Stomach (tissue), 9 donors: ENCODE measurements around the gene ARL6IP4. TPM values are rescaled to one million over a fixed set of nuclear protein-coding genes. Genes with fewer than 3 reads are reported as not detected.
"Not testable (repeated sequence)": the region's sequence is repeated elsewhere in the genome, so short reads cannot be mapped to it uniquely, and the experiment has no call there.

Experiments used
- DNase-seq, 2 donors: peaks; one replicate each; pipeline versions ENCODE4 v3.0.0 to v3.0.0-alpha.2; 2013 to 2019
- H3K27ac ChIP-seq, 5 donors: fragments of 200-600 bp in 4 of 5; sonication (generic) in 4 of 5; one replicate each; pipeline ENCODE4 v1.5.1; 2013 to 2019; ENCODE audit warnings: mild to moderate bottlenecking in 1 of 5, moderate library complexity in 1 of 5
- H3K27me3 ChIP-seq, 3 donors: fragments of 200-600 bp; sonication (generic); one replicate each; pipeline ENCODE4 v1.5.1; 2017 to 2019; ENCODE audit warnings: mixed run types in 1 of 3
- H3K36me3 ChIP-seq, 4 donors: fragments of 200-600 bp; sonication (generic); 1 replicate in 3 of 4; 2 replicates in 1 of 4; pipeline ENCODE4 v1.5.1; 2016 to 2019
- H3K4me1 ChIP-seq, 4 donors: fragments of 200-600 bp; sonication (generic); one replicate each; pipeline ENCODE4 v1.5.1; 2016 to 2019
- H3K4me3 ChIP-seq, 4 donors: fragments of 200-600 bp; sonication (generic) in 3 of 4; one replicate each; pipeline ENCODE4 v1.5.1; 2016 to 2019; ENCODE audit warnings: mild to moderate bottlenecking in 1 of 4
- H3K9me3 ChIP-seq, 4 donors: fragments of 200-600 bp; sonication (generic); one replicate each; pipeline ENCODE4 v1.5.1; 2016 to 2019
- EP300 ChIP-seq: sonication (generic); formaldehyde crosslinking; IDR thresholded peaks from one replicate; pipeline ENCODE4 v1.6.1; 2017; ENCODE audit warnings: antibody characterized with exemption
- POLR2A ChIP-seq, 4 donors: fragments of 450-650 bp; IDR thresholded peaks; one replicate each; pipeline ENCODE4 v1.6.1; 2016; ENCODE audit warnings: antibody characterized with exemption in 4 of 4, control low read depth in 2 of 4, mild to moderate bottlenecking in 1 of 4, moderate library complexity in 1 of 4
- POLR2AphosphoS5 ChIP-seq, 3 donors: sonication (generic); formaldehyde crosslinking; IDR thresholded peaks; one replicate each; pipeline ENCODE4 v1.6.1; 2016; ENCODE audit warnings: antibody characterized with exemption in 3 of 3
- WGBS, 5 donors: extraction: QIAGEN DNeasy Blood & Tissue Kit in 3 of 5; methylation state at CpG; one replicate each; pipeline versions ENCODE4 v1.1.5 to v1.1.7; 2013 to 2018; 5-methylcytosine and 5-hydroxymethylcytosine counted together
- intact Hi-C: fragments of 100-400 bp; cut with DNase I; formaldehyde crosslinking; loops from one replicate; pipeline ENCODE4 v1.15.1; 2023; ENCODE audit warnings: low total_unique reads
- polyA plus RNA-seq, 3 donors: library from polyadenylated mRNA; stranded (reverse); fragments of 200-250 nt; gene quantifications; one replicate each; pipeline ENCODE4 v1.2.3, GENCODE V29; 2013
- total RNA-seq, 5 donors: library from RNA; depleted of rRNA; stranded (reverse); fragments of >200 nt; gene quantifications; one replicate each; pipeline versions ENCODE4 v1.1.0 to v1.2.3, GENCODE V29; 2014 to 2016
- TF ChIP-seq, protein P1 (sequence below), 7 experiments: fragments of 450-650 bp in 4 of 7; fragments of 200-600 bp in 3 of 7; sonication (generic) in 3 of 7; IDR thresholded peaks; one replicate each; pipeline ENCODE4 v1.5.1; 2016 to 2019; ENCODE audit warnings: antibody characterized with exemption in 7 of 7, control low read depth in 2 of 7, mild to moderate bottlenecking in 1 of 7
- donor health status: healthy with polysubstance abuse.
- donor health status: Bipolar disorder and iron deficiency.
- donor health status: healthy.

ARL6IP4 gene
- total and polyA plus RNA-seq, 8 donors = 104 to 432 (median 284) TPM

DNA sequence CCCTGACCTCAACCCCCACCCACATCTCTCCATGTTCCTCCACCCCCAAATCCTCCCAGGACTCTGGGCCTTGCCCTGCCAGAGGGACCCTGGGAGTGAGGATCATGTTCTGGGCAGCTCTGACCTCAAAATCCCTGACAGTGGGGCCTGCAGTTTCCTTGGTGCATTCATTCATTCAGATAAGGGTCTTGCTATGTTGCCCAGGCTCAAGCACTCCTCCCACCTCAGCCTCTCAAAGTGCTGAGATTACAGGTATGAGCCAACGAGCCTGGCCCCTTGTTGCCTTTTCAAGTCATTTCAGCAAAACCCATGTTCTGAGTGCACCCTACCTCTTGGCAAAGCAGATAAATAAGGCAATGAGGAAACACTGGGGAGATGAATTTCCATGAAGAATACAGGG is 29.6 kb downstream of the ARL6IP4 start:
- peaks cover 5 to 81% (median 69%) of the 10 kb centered on the region in 4 donors for H3K36me3 ChIP-seq
- intact Hi-C loops = no loop called here
- 83 to 92% (median 89%) methylated on average over 1 of the region's 1 CpG for WGBS, 5 donors

DNA sequence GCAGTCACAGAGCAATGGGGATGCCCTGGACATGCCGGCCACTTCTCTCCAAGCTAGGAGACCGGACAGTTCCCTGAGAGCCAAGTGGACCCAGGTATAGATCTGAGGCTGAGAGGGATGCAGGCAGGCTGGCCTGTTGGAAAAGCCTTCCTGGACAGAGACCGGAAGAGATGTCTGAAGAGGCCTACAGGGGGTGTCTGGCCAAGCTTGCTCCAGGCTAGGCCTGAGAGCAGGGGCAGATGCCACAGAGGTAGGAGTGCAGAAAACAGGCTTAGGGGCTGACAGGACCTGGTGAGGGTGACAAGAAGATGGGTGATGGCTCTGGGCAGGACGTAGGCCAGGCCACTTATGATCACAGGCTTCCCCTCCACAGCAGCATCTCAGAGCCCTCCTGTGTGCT is 30.2 kb downstream of the ARL6IP4 start:
- no peak overlapping the region for H3K27ac ChIP-seq
- H3K9me3 ChIP-seq = no peaks in the 10 kb centered on the region
- no peak for DNase-seq
- H3K27me3 ChIP-seq = no peaks in the 10 kb centered on the region
- H3K4me1 ChIP-seq = no peaks in the 10 kb centered on the region
- intact Hi-C loops = no loop called here
- no peak overlapping the region for H3K4me3 ChIP-seq
- 92 to 98% (median 95%) methylated on average over 4 of the region's 4 CpGs for WGBS, 5 donors
- TF ChIP-seq POLR2AphosphoS5 (IDR thresholded peaks at IDR 0.05) (no peak), EP300 (no peak)
- TF ChIP-seq, protein P1, sequence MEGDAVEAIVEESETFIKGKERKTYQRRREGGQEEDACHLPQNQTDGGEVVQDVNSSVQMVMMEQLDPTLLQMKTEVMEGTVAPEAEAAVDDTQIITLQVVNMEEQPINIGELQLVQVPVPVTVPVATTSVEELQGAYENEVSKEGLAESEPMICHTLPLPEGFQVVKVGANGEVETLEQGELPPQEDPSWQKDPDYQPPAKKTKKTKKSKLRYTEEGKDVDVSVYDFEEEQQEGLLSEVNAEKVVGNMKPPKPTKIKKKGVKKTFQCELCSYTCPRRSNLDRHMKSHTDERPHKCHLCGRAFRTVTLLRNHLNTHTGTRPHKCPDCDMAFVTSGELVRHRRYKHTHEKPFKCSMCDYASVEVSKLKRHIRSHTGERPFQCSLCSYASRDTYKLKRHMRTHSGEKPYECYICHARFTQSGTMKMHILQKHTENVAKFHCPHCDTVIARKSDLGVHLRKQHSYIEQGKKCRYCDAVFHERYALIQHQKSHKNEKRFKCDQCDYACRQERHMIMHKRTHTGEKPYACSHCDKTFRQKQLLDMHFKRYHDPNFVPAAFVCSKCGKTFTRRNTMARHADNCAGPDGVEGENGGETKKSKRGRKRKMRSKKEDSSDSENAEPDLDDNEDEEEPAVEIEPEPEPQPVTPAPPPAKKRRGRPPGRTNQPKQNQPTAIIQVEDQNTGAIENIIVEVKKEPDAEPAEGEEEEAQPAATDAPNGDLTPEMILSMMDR (IDR thresholded peaks at IDR 0.05) = no peak
- peaks cover 3 to 76% (median 64%) of the 10 kb centered on the region in 4 donors for H3K36me3 ChIP-seq

More for the DNA sequence above, 29.6 kb downstream of the ARL6IP4 start:
- H3K4me1 ChIP-seq = no peaks in the 10 kb centered on the region
- no peak for TF ChIP-seq EP300
- no peak for TF ChIP-seq POLR2A (IDR thresholded peaks at IDR 0.05)
- TF ChIP-seq, protein P1 (IDR thresholded peaks at IDR 0.05) = no peak
- TF ChIP-seq POLR2AphosphoS5 (IDR thresholded peaks at IDR 0.05) = no peak
- no peaks in the 10 kb centered on the region for H3K27me3 ChIP-seq
- H3K27ac ChIP-seq = no peak overlapping the region
- no peak overlapping the region for H3K4me3 ChIP-seq
- DNase-seq = no peak
- H3K9me3 ChIP-seq = no peaks in the 10 kb centered on the region

DNA sequence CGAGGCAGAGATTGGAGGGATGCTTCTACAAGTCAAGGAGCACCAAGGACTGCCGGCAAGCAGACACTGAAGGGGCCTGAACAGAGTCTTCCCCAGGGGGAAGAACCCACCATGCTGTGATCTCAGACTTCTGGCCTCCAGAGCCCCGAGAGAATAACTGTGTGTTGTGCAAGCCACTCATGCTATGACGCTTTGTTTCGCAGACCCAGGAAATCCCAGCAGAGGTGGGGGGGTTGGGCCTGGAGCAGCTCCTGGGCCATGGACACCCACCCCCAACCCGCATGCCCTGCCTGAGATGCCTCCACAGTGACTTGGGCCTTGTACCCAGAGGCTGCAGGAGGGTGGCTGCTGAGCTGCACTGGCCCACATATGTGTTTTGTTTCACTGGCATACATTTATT is 31.2 kb downstream of the ARL6IP4 start:
- WGBS, 5 donors = 80 to 87% (median 82%) methylated on average over 6 of the region's 6 CpGs
- TF ChIP-seq, protein P1 (IDR thresholded peaks at IDR 0.05) = no peak
- no peak for TF ChIP-seq POLR2A (IDR thresholded peaks at IDR 0.05)
- Histone ChIP-seq H3K36me3 (peaks cover 3 to 70% (median 61%) of the 10 kb centered on the region in 4 donors), H3K4me3 (no peak overlapping the region), H3K27ac (no peak overlapping the region), H3K4me1 (no peaks in the 10 kb centered on the region), H3K27me3 (no peaks in the 10 kb centered on the region), H3K9me3 (no peaks in the 10 kb centered on the region)
- DNase-seq = no peak
- intact Hi-C loops = no loop called here

DNA sequence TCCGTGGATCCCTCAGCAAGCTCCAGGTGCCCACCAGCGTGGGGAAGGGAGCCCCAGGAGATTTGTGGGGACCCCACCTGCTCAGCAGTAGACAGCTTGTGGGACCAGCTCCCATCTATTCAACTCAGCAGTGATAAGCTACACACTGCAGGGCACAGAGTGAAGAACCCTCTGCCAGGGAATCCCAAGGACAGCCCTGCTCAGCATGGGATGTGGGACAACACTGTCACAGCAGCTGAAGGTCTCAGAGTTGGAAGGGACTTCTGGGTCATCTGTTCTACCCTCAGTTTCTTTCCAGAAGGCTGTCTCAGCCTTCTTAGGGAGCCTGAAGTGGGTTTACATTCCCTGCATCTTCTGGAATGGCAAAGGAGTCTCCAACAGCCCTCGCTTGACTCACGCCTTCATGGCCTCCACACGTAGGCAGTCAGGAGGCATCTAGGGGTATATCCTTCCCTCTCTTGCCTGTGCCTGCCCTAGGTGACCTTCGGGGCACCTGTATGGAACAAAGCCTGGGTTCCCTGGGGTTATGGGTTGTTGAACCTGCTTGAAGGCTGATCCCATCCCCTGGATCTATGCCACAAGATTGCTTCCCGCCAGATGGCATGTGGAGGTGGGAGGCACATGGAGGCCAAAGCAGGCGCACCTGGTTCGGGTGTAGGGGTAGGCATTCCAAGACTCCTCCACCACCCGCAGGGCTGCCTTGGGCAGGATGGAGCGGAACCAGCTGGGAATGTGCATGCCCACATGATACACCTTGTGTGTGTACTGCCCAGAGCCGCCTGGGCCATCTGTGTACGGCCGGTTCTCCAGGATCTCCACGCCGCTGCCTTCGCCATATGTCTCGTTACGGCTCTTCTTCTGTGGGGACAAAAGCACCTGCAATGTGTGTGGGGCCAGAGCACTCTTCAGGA is 33.0 kb downstream of the ARL6IP4 start:
- no peaks in the 10 kb centered on the region for H3K27me3 ChIP-seq
- intact Hi-C loops = no loop called here
- no peaks in the 10 kb centered on the region for H3K9me3 ChIP-seq
- H3K4me3 ChIP-seq = no peak overlapping the region
- H3K27ac ChIP-seq = no peak overlapping the region
- 91 to 97% (median 96%) methylated on average over 17 to 19 of the region's 19 CpGs for WGBS, 5 donors
- H3K36me3 ChIP-seq = peaks cover 3 to 53% (median 44%) of the 10 kb centered on the region in 4 donors
- TF ChIP-seq EP300 = no peak
- TF ChIP-seq, protein P1 (IDR thresholded peaks at IDR 0.05) = no peak
- no peak for TF ChIP-seq POLR2AphosphoS5 (IDR thresholded peaks at IDR 0.05)
- no peak for TF ChIP-seq POLR2A (IDR thresholded peaks at IDR 0.05)
- H3K4me1 ChIP-seq = no peaks in the 10 kb centered on the region
- no peak for DNase-seq

DNA sequence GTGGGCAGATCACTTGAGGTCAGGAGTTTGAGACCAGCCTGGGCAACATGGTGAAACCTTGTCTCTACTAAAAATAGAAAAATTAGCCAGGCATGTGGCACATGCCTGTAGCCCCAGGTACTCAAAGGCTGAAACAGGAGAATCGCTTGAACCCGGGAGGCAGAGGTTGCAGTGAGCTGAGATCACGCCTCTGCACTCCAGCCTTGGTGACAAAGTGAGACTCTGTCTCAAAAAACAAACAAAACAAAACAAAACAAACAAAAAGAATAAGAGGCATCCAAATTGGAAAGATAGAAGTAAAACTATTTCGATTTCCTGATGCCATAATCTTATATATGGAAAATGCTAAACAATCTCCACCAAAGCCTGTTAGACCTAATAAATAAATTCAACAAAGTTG is 34.0 kb downstream of the ARL6IP4 start:
- H3K27ac ChIP-seq, H3K9me3 ChIP-seq, H3K4me3 ChIP-seq, H3K4me1 ChIP-seq, DNase-seq, intact Hi-C loops, H3K27me3 ChIP-seq: not testable (repeated sequence)
- peaks cover 1 to 43% (median 35%) of the 10 kb centered on the region in 4 donors for H3K36me3 ChIP-seq
- 84 to 98% (median 95%) methylated on average over 4 of the region's 4 CpGs for WGBS, 5 donors
